Measurements from ENCODE around the gene MCC.

The MCC gene

DNA sequence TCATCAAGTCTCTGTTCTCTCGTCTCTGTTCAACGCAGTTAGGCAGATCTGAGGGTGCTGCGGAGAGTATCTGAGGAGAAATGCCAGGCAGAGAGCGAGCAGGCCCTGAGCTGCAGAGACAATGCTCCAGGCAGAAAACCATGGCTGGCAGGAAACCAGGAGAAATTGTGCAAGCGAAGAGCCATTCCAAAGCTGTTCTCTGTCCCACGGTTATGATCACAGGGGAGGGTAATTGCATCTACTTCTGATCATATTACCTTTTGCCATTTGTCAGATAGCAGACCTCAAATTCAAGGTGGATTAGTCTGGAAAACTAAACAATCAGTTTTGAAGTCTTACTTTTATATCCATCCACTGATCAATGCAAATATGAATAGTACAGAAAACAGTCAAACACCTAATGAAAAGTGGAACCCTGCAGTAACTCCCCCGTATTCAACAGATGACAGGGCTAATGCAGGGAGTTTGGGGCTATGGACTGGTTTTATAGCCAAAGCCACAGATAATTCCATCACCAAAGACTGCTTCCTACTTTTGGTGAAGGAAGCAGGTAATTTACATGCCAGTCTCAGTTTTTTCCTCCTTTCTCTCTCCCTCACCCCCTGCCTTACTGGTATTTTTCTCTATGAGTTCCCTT is 283.6 kb downstream of the MCC start:
- no peak for DNase-seq (ENCODE audit: low read depth in 1 of 2, low spot score in 1 of 2)

DNA sequence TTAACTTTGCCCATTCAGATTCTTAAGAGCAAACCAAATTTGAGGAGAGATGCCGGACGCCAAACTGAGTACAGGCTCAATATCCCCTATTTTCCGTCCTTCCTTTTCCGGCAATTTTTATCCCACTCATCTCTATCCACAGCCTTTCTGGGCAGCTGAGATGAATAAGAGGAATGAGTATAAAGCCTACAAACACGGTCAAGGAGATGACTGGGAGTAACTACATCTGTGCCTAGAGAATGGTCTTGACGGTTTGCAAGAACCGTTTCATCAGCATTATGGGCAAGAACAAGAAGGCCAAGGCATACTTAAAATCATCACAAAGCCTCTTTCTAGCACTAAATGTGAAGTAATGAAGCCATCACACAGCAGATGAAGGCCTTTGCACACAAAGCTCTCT is 284.3 kb downstream of the MCC start:
- DNase-seq (ENCODE audit: low read depth in 1 of 2, low spot score in 1 of 2) = no peak

DNA sequence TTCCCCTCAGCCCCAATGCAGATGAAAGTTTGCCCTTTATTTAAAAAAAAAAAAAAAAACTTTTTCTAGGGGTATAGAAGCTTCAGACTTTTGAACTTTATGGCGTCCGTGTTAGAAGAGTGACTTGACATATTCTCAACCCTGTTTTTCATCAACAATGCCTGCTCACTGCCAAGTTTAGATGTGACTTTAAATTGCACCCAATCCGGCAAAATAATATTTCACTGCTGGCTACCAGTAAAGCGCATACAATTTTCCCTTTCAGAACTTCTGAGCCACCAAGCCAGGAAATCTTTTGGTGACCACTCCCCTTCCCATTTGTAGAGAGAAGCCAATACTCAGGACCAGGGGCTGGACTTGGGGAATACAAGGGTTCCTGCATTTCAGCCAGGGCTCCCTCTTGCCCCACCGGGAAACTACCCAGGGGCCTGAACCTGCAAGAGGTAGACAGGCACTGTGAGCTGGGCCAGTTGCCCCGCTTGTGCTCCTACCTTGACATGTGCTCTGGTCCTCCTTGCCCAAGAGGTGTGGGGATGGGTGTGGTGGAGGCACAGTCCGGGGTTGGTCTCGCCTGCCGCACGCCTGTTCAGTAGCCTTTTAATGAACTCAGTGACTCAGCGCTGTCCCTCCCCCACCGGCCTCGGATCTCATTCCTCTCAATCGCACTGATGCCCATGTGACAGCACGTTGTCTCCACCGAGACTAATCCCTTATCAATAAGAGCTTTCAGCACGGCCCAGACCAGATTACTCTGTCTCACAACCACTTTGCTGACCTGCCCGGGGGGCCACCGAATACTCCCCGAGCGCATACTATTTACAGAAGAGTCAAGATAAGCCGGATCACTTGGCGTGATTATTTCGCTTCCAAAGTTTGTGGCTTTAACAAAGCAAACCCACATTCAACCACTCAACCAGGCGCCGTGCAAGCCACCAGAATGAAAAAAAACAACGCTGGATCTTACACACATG is 285.2 kb downstream of the MCC start:
- no peak for DNase-seq (ENCODE audit: low read depth in 1 of 2, low spot score in 1 of 2)

DNA sequence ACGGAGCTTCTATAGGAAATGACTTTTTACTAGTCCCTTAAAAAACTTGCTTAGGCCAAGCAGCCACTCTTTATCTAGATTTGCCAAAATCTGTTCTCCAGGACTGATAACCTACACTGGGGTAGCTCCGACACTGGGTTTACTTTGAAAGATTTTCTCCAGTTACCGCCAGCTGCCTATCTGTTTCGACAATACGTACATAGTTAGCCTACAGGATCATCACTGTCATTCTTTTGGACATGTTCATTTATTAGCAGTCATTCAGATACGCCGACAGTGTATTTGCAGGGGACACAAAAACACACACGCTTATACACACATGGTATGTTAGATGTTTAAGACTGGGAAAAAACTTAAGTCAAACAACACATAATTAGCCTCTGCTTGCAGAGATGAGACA is 286.0 kb downstream of the MCC start:
- no peak for DNase-seq (ENCODE audit: low read depth in 1 of 2, low spot score in 1 of 2)

DNA sequence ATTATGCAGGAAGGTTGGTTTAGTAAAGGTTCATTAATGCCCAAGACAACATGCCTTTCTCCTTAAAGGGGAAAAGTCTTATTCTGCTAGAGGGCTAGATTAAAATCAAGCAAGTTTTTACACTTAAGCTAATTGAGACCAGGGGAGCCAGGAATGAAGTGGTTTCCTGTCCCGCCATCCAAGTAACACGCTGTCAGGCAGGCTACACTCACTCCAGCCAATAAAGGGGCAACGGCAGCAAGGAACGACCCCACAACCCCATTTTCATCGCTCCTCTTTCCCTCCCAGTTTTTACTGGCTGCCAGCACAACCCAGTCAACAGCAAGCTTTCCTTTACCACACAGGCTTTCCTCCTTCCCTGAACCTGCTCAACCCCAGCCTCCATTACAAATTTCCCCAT is 286.5 kb downstream of the MCC start:
- no peak for DNase-seq (ENCODE audit: low read depth in 1 of 2, low spot score in 1 of 2)

DNA sequence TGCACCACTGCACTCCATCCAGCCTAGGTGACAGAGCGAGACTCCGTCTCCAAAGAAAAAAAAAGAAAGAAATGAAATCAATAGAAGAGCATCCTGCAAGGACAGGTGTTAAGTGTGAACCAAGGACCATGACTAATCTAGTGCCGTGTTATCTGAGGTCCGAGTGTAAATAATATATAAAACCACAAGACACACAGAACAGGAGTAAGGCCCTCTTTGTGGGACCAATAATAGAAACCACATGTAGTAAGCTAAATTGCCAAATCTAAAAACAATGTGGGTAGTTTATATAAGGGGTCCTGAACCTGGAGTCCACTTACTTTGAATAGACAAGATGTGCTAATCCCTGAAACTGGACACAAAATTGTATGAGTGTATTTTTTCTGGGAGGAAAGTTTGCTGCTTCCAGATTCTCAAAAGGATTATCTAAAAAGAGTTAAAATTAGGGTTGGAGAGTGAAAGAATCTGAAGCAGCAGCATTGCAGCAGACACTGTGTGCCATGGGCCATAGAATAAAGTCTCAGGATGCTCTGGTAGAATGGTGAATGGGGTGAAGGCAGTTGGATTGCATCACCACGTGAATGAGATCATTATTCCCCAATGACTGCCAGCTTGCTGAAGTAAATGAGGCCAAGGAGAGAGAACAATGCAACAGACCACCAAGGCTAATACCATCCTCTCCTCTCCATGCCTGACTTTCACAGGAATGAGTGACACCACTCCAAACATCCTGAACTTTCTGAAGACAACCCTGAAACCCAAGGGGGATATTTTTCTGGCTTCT is 288.9 kb downstream of the MCC start:
- no peak for DNase-seq (ENCODE audit: low read depth in 1 of 2, low spot score in 1 of 2)

DNA sequence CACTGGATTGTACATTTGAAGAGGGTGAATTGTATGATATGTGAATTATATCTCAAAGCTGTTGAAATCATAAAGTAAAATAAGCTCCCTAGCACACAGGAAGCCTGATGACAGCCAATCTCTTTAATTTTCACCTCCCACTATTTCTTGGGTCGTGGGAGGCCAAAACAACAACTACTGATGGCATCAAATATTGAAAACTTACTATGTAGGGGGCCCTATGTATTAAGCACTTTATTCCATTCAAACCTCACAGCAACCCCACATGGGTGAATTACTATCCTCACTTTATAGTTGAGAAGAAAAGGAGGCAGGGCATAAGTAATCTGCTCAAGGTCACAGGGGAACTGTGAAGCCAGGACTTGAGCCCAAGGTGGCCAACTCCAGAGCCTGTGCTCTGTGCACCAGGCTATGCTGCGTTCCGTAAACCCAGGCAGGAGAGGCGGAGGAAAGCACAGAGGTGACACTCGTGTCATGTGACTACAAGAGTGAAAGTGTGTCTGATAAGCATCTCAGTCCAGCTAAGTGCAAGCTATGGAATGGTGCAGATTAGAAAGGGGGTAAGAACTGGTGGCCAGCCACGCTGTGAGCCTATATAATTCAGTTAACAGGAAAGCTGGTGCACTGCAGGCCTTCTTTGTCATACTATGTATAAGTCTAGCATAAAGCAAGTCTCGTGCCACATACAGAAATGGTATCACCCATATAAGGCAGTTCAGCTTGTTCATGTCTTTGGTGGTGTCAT is 290.6 kb downstream of the MCC start:
- no peak for DNase-seq (ENCODE audit: low read depth in 1 of 2, low spot score in 1 of 2)

DNA sequence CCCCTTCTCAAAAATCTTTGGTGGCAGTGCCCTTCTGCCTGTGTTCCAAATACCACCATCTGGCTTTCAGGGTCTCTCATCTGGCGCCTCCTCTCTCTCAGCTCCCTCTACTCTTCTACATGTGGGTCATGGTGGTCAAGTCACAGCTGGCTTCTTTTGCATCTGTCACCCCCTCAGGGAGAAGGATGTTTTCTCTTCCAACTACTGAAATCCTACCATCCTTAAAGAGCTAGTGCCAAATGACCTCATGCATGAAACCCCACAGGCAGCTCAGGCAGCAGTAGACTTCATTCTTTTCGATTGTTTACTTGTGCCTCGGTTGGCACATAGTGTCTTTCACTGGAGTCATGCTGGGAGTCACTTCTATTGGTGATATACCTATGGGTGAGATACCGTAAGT is 292.5 kb downstream of the MCC start:
- no peak for DNase-seq (ENCODE audit: low read depth in 1 of 2, low spot score in 1 of 2)

DNA sequence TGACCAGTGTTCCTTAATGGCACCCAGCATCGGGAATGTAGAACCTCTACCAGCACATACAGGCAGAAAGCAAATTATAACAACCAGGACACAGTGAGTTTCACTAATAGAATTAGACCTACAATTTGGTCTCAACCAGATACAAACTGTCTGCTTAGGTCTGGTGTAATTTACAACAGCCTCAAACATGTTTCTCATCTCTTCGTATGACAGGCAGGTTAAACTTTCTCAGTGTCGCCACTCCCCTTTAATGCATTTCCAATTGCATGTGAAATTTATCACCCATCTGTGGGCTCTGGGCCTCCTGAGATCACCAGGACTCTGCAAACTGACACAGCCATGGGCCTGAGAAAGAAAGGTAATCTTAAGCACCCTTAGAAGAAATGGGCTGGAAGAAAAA is 293.0 kb downstream of the MCC start:
- DNase-seq (ENCODE audit: low read depth in 1 of 2, low spot score in 1 of 2) = no peak

DNA sequence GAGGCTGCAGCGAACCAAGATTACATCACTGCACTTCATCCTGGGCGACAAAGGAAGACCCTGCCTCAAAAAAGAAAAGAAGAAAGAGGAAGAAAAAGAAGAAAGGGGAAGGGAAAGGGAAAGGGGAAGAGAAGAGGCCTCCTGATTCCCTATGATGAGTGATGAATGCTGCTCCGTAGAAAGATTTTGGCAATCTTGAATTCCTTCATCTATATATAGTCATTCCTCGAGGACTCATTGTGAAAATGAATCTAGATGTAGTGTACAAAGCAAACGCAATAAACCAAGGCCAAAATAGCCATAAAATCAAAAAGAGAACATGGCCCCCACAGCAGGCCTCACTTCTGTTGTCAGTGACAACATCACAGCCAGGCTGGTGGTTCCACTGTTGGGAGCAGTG is 293.7 kb downstream of the MCC start:
- DNase-seq (ENCODE audit: low read depth in 1 of 2, low spot score in 1 of 2) = no peak

DNA sequence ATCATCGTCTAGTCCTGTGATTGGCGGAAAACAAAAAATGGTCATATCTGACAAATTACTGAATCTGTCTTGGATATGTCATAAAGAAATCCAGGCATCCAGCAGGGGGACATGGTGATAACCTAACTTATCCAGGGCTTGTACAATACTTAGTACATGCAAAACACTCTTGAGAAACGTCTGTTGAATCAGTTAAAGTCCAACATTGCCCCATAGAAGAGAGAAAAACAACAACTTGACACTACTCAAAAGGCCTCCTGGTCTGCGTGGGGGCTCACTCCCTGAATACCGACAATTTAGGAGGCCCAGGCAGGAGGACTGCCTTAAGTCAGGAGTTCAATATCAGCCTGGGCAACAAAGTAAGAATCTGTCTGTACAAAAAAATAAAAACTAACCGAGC is 294.1 kb downstream of the MCC start:
- DNase-seq (ENCODE audit: low read depth in 1 of 2, low spot score in 1 of 2) = no peak

DNA sequence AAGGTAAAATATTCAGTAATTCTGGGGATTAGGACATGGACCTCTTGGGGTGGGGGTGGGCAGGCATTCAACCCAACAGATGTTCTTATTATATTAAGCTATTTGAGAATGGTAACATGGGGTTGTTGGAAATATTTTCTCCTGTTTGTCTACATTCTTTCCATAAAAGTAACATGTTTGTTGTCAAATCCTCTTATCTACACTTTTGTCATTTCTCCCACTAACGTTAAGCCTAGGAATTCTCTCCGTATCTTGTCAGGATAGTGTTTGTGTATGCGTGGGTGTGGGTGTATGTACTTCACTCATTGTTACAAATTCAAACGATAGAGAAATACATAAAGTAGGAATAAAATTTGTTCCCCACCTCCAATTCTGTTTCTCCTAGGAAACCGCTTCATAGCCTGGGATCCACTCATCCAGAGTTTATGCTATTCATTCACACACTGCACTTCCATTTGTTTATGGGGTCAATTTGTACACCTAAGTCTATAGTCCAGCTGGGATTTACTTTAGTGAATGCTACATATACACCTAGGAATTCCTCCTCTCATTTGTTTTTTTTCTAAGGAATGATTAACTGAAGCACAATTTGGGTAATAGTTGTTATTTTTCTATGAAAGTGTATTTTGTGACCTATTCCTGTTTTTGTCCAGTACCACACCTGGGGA is 294.8 kb downstream of the MCC start:
- DNase-seq (ENCODE audit: low read depth in 1 of 2, low spot score in 1 of 2) = no peak

DNA sequence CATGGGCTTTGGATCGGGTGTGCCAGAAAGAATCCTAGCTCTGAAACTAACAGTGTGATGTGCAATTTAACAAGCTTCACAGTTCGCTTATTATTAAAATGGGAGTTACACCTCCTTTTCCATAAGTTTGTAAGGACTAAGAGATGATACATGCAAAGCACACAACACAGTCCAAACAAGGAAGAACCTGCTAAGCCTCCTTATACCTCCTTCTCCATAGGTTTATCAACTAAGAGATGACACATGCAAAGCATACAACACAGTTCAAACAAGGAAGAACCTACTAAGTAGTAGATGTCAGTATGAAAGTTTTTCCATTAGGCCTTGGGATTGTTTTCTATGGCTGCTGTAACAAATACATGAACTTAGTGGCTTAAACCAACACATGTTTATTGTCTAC is 295.7 kb downstream of the MCC start:
- DNase-seq (ENCODE audit: low read depth in 1 of 2, low spot score in 1 of 2) = no peak

DNA sequence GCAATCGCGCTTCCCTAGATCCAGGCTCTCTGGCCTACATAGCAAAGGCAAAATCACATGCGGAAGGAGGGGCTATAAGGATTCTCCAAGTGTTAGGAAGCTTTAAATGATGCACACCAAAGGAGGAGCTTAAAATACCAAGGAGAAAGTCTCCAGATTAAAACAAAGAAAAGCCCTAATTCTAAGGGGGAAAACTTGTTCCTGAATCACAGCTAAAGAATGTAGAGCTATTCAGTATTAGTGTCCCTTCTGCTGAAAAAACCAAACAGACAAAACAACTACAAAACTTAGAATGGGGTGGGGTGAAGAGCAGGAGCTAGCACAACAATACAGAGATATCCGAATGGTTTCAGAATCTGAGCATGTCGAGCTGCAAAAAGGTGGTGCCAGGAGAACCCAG is 297.9 kb downstream of the MCC start:
- no peak for DNase-seq (ENCODE audit: low read depth in 1 of 2, low spot score in 1 of 2)

DNA sequence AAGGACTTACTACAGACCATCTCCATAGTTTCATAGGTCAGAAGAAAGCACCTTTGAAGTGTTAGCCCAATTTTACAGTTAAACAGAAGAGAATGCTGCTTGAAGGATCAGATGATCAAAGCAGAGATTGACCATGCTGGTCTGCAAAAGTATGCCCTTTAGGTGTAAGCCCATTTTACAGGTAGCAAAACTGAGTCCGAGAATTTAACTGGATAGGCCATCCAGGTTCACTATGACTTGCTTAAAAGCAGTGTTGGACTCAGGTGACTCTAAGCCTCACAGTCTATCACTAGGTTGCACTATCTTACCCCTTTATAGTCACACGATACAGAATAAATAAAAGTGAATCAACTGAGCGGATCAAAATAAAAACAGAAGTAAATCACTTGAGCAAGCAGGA is 299.0 kb downstream of the MCC start:
- no peak for DNase-seq (ENCODE audit: low read depth in 1 of 2, low spot score in 1 of 2)

DNA sequence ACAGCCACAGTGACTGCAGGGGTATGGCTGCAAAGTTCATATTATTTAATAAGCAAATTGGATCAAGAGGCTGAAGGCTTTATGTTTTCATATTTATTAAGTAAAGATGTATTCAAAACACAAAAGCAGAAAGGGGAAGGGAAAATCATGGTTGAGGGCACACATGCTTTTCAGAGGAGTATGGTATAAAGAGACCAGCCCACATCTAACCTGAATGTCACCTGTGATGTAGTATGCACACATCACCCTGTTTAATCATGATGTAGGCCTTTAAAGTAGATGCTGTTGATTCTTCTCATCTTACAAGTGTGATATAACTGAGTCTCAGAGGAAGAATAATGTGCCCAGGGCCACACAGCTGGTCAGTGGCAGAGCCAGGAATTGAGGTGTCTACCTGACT is 299.8 kb downstream of the MCC start:
- no peak for DNase-seq (ENCODE audit: low read depth in 1 of 2, low spot score in 1 of 2)

DNA sequence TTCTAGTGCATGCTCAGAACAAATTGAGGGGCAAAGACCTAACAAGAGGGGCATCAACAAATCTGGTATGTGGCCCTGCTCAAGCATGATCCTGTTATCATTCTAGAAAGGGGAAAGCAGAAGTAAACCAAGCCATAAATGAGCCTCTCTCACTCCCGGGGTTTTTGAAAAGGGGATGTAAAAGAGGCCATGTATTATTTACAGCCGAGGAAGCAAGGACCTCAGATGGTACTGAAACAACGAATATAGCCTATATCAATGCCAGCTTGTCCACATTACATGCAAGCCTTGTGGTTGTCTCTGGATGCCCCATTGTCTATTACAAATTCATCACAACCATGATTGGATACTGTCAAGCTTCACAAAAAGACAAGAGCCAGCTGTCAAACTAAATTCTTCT is 300.3 kb downstream of the MCC start:
- DNase-seq (ENCODE audit: low read depth in 1 of 2, low spot score in 1 of 2) = no peak

DNA sequence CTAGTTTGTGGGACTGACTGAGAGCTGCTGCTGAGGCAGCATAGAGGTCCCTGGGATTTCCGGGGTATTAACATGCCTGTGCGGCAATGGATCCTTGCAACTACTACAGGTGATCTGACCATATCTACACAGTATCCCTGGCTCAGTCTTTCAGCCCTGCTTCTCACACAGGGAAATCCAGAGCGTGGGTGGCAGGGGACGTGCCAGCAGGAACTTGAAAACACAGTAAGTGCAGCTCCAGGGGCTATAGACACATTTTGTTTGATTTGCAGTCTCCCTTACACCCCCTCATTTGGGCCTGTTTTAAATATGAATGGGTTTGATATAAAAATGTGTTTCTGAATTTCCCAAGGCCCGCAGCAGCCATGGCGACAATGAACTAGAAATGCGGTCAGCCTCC is 302.2 kb downstream of the MCC start:
- no peak for DNase-seq (ENCODE audit: low read depth in 1 of 2, low spot score in 1 of 2)

DNA sequence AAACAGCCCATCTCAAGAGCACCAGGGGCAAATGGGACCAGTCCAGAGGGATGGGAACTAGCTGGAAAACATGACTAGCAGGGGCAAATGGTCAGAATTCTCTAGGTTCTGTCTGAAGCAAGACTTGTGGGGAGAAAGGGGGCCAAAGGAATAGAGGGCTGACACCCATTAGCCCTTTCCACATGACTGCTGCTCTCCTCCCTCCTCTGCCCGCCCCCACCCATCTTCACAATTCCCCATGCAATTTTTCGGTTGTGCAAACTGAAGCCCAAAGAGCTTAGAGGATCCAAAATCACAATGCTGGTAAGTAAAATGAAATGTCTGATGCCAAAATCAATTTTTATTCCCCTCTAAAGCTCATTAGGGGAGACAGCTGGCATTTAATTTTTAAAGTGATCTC is 304.6 kb downstream of the MCC start:
- no peak for DNase-seq (ENCODE audit: low read depth in 1 of 2, low spot score in 1 of 2)

DNA sequence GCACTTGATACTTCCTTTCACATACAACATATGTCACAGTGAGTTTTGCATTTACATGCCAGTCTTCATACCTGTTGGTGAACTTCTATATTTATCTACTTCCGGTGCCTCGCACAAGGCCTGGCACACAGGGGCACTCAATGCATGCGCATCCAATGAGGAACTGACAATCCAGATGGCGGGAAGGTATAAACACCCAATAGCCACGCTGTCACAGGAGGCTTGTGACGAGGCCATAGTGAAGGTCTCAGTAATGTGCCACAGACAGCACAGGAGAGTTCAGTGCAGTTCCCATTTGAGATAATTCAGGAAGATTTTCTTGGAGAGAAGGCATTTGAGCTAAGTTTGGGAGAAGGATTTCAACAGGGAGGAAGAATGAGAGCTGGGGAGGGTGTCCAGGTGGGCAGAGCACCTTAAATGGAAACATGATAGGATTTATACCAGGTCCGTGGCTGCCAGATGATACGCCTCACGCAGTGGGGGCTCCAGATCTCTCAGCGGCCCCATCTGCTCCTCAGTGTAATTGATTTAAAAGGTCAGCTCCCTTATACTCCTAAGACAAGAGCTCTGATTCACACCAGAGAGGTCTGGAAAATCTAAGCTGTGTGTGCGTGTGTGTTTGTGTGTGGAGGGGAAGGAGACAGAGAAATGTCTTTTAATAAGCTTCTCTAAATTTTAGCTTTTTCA is 305.5 kb downstream of the MCC start:
- no peak for DNase-seq (ENCODE audit: low read depth in 1 of 2, low spot score in 1 of 2)

All from activated T-helper 1 cell treated with anti-CD3 and anti-CD28 coated beads, Interleukin-2, amount 50 U/mL, for 16 hours (primary cell).